Stimulated activated CD4-positive, alpha-beta T cell treated with anti-CD3 and anti-CD28 coated beads, Interleukin-4, amount 100 ng/mL, for 48 hours (primary cell): Measurements from ENCODE around the gene DNAH8.
"Not testable (repeated sequence)": the region's sequence is repeated elsewhere in the genome, so short reads cannot be mapped to it uniquely, and the experiment has no call there.

ENCODE experiments used
- DNase-seq, 2 donors: peaks; one replicate each; pipeline ENCODE4 v3.0.0-alpha.2; 2020; ENCODE audit warnings: low read depth in 2 of 2

The DNAH8 gene

GRCh38 chr6:38715016-38715689 lies at the start of gene DNAH8:
Gene DNAH8 (plus strand): TSS chr6:38715311. CDS start chr6:38722810, 7,499 bp downstream.
- peak in 1 of 2 donors; percentile 12 for DNase-seq

- DNase-seq = peak in 1 of 2 donors; percentile 18
Observed at GRCh38 chr6:38671885-38672467, 43.1 kb upstream of the DNAH8 start.

GRCh38 chr6:38673397-38674165 lies 41.5 kb upstream of the DNAH8 start:
- peak in 1 of 2 donors; percentile 6 for DNase-seq

- DNase-seq = no peak
Observed at GRCh38 chr6:38676236-38676973, 38.7 kb upstream of the DNAH8 start.

GRCh38 chr6:38676974-38677544 lies 38.1 kb upstream of the DNAH8 start:
- DNase-seq = no peak

GRCh38 chr6:38678178-38678760 lies 36.8 kb upstream of the DNAH8 start:
- DNase-seq = no peak

- DNase-seq = no peak
Observed at GRCh38 chr6:38679668-38680067, 35.4 kb upstream of the DNAH8 start.

- no peak for DNase-seq
Observed at GRCh38 chr6:38681850-38682249, 33.3 kb upstream of the DNAH8 start.

GRCh38 chr6:38684237-38684636 lies 30.9 kb upstream of the DNAH8 start:
- DNase-seq = no peak

GRCh38 chr6:38684904-38685303 lies 30.2 kb upstream of the DNAH8 start:
- no peak for DNase-seq

- DNase-seq = no peak
Observed at GRCh38 chr6:38686270-38687042, 28.7 kb upstream of the DNAH8 start.

GRCh38 chr6:38687043-38687353 lies 28.1 kb upstream of the DNAH8 start:
- no peak for DNase-seq

- no peak for DNase-seq
Observed at GRCh38 chr6:38687549-38687948, 27.6 kb upstream of the DNAH8 start.

GRCh38 chr6:38688579-38689087 lies 26.5 kb upstream of the DNAH8 start:
- DNase-seq = no peak

GRCh38 chr6:38695227-38695900 lies 19.7 kb upstream of the DNAH8 start:
- DNase-seq = no peak

- no peak for DNase-seq
Observed at GRCh38 chr6:38695933-38696332, 19.2 kb upstream of the DNAH8 start.

GRCh38 chr6:38696345-38696744 lies 18.8 kb upstream of the DNAH8 start:
- DNase-seq = no peak

GRCh38 chr6:38697846-38698245 lies 17.3 kb upstream of the DNAH8 start:
- no peak for DNase-seq

GRCh38 chr6:38699702-38700101 lies 15.4 kb upstream of the DNAH8 start:
- not testable (repeated sequence) for DNase-seq

GRCh38 chr6:38701551-38701950 lies 13.6 kb upstream of the DNAH8 start:
- DNase-seq = no peak
